ENCODE data around the gene KEAP1. TPM values are rescaled to one million over a fixed set of nuclear protein-coding genes. Genes with fewer than 3 reads are reported as not detected.
"Not testable (repeated sequence)": the region's sequence is repeated elsewhere in the genome, so short reads cannot be mapped to it uniquely, and the experiment has no call there.

The KEAP1 gene
- total RNA-seq, 5 donors from 2014 or later (not counting 1 experiment from before 2014, with no cell fraction given) = 18.4 to 64.2 (median 56.0) TPM

DNA sequence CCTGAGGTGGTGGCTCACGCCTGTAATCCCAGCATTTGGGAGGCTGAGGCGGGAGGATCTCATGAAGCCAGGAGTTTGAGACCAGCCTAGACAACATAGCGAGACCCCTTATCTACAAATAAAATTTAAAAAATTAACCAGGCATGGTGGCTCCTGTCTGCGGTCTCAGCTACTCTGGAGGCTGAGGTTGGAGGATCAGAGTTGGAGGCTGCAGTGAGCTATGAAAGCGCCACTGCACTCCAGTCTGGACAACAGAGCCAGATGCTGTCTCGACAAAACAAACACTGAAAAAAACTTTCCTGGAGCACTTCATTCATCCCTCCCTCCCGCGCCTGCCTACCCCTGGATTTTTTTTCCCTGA lies 39.9 kb upstream of the KEAP1 start:
- ATAC-seq (replicated peaks in 1 of 4) (no peak), DNase-seq (no peak)
- H3K27ac ChIP-seq (ENCODE audit: low read length) = peak overlapping the region; percentile 13
- ChIA-PET POLR2A (interaction anchor here in 1 of 2 donors (0.7 kb wide), 2 partner anchors 26 to 159 kb away, joined by 8 to 10 read pairs; no protein-coding TSS in a partner anchor), CTCF (interaction anchor here (0.5 to 1.4 kb wide), 6 partner anchors 8 to 210 kb away, joined by 3 to 5 read pairs (median 3); partner anchors contain the start of gene CDC37 (in 1 of the 2))
- H3K36me3 Mint-ChIP-seq = peaks cover 3% of the 10 kb centered on the region
- peak overlapping the region; percentile 79 for H3K27ac Mint-ChIP-seq
- peaks cover 4 to 32% of the 10 kb centered on the region in 2 experiments for H3K4me1 ChIP-seq (ENCODE audit: control insufficient read depth in 1 of 2, extremely low read depth in 1 of 2, insufficient read depth in 2 of 2, low read length in 2 of 2)
- H3K4me3 Mint-ChIP-seq = peak overlapping the region; percentile 71 to 78 (median 75)
- WGBS (ENCODE audit: insufficient coverage) = 60% methylated on average over 6 of the region's 8 CpGs
- H3K36me3 ChIP-seq (ENCODE audit: control insufficient read depth in 2 of 2, extremely low read depth in 1 of 2, insufficient read depth in 1 of 2, low read length in 1 of 2) = peaks cover 2 to 11% of the 10 kb centered on the region in 2 donors
- peaks cover 10 to 18% of the 10 kb centered on the region in 2 donors for H3K27me3 Mint-ChIP-seq
- H3K27me3 ChIP-seq (replicated peaks in 1 of 2; ENCODE audit: control insufficient read depth in 2 of 2, extremely low read depth in 1 of 2, insufficient read depth in 2 of 2, low read length in 1 of 2) = peaks cover 0 to 24% of the 10 kb centered on the region in 2 experiments
- no peaks in the 10 kb centered on the region for H3K9me3 ChIP-seq
- peaks cover 12 to 17% (median 16%) of the 10 kb centered on the region in 3 donors for H3K4me1 Mint-ChIP-seq
- no peaks in the 10 kb centered on the region for H3K9me3 Mint-ChIP-seq
- H3K4me3 ChIP-seq (ENCODE audit: control insufficient read depth in 1 of 2, extremely low read depth in 1 of 2, low read length in 1 of 2) = peak overlapping the region; percentile 35 to 91

DNA sequence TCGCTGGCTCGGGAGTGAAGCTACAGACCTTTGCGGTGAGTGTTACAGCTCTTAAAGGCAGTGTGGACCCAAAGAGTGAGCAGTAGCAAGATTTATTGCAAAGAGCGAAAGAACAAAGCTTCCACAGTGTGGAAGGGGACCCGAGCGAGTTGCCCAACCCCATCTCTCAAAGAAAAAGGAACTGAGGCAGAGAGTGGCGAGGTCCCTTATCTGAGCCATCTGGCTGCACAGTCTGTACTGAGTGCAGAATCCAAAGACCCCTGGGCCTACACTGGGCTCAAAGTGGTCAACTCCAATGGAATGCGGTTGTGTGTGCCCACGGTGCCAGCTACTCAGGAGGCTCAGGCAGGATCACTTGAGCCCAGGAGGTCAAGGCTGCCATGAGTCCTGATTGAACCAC lies 35.9 kb upstream of the KEAP1 start:
- DNase-seq; H3K4me1 ChIP-seq (ENCODE audit: control insufficient read depth in 1 of 2, extremely low read depth in 1 of 2, insufficient read depth in 2 of 2, low read length in 2 of 2); H3K36me3 Mint-ChIP-seq; H3K4me3 ChIP-seq (ENCODE audit: control insufficient read depth in 1 of 2, extremely low read depth in 1 of 2, low read length in 1 of 2); H3K9me3 ChIP-seq; ATAC-seq (replicated peaks in 1 of 4); H3K4me1 Mint-ChIP-seq; H3K9me3 Mint-ChIP-seq; H3K4me3 Mint-ChIP-seq; H3K36me3 ChIP-seq (ENCODE audit: control insufficient read depth in 2 of 2, extremely low read depth in 1 of 2, insufficient read depth in 1 of 2, low read length in 1 of 2); H3K27ac ChIP-seq (ENCODE audit: low read length); H3K27ac Mint-ChIP-seq; POLR2A ChIA-PET: not testable (repeated sequence)
- WGBS (ENCODE audit: insufficient coverage) = 28% methylated on average over 5 of the region's 9 CpGs
- H3K27me3 Mint-ChIP-seq = peaks cover 15 to 31% of the 10 kb centered on the region in 2 donors
- CTCF ChIA-PET = interaction anchor here in 1 of 2 donors (0.6 kb wide), 1 partner anchor 30 kb away, joined by 4 read pairs; no protein-coding TSS in a partner anchor
- peaks cover 0 to 39% of the 10 kb centered on the region in 2 experiments for H3K27me3 ChIP-seq (replicated peaks in 1 of 2; ENCODE audit: control insufficient read depth in 2 of 2, extremely low read depth in 1 of 2, insufficient read depth in 2 of 2, low read length in 1 of 2)

DNA sequence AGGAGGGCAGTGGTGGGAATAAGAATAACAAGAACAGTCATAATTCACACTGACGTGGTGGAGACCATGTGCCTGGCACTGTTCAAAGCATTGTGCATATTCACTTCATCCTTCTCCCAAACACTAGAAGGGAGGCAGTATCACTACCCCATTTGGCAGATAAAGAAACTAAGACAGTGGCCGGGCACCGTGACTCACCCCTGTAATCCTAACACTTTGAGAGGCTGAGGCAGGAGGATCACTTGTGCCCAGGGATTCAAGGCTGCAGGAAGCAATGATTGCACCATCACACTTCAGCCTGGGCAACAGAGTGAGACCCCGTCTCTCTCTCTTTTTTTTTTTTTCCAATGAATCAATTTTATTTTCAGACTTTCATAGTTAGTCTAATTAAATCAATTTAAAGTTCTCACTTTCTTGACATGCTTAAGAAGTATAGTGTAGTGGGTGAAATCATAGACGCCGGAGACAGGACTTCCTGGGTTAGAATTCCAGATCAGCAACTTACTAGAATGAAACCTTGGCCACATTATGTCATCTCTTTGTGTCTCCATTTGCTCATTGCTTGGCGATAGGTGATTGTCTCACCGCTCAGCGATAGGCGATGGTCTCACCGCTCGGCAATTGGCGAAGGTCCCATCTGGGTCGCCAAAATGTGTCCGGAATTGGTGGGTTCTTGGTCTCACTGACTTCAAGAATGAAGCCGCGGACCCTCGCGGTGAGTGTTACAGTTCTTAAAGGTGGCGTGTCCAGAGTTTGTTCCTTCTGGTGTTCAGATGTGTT lies 35.2 kb upstream of the KEAP1 start:
- ChIA-PET POLR2A (interaction anchor here (0.6 kb wide), 2 partner anchors 22 to 27 kb away, joined by 4 to 5 read pairs; partner anchors contain the start of gene KRI1 (in 1 of the 2)), CTCF (interaction anchor here in 1 of 2 donors (0.6 to 0.7 kb wide), 2 partner anchors 15 to 41 kb away, joined by 3 to 4 read pairs; no protein-coding TSS in a partner anchor)
- H3K27me3 Mint-ChIP-seq = peaks cover 15 to 32% of the 10 kb centered on the region in 2 donors
- Histone ChIP-seq H3K27me3 (replicated peaks in 1 of 2; ENCODE audit: control insufficient read depth in 2 of 2, extremely low read depth in 1 of 2, insufficient read depth in 2 of 2, low read length in 1 of 2) (peaks cover 0 to 39% of the 10 kb centered on the region in 2 experiments), H3K9me3 (no peaks in the 10 kb centered on the region), H3K27ac (ENCODE audit: low read length) (no peak overlapping the region), H3K36me3 (ENCODE audit: control insufficient read depth in 2 of 2, extremely low read depth in 1 of 2, insufficient read depth in 1 of 2, low read length in 1 of 2) (no peaks in the 10 kb centered on the region), H3K4me3 (ENCODE audit: control insufficient read depth in 1 of 2, extremely low read depth in 1 of 2, low read length in 1 of 2) (no peak overlapping the region), H3K4me1 (ENCODE audit: control insufficient read depth in 1 of 2, extremely low read depth in 1 of 2, insufficient read depth in 2 of 2, low read length in 2 of 2) (peaks cover 0 to 6% of the 10 kb centered on the region in 2 experiments)
- H3K27ac Mint-ChIP-seq = no peak overlapping the region
- 62% methylated on average over 11 of the region's 20 CpGs for WGBS (ENCODE audit: insufficient coverage)
- peaks cover 0 to 3% (median 3%) of the 10 kb centered on the region in 3 donors for H3K4me1 Mint-ChIP-seq
- H3K4me3 Mint-ChIP-seq = no peak overlapping the region
- DNase-seq = no peak
- H3K9me3 Mint-ChIP-seq = no peaks in the 10 kb centered on the region
- H3K36me3 Mint-ChIP-seq = no peaks in the 10 kb centered on the region
- ATAC-seq (replicated peaks in 1 of 4) = no peak

DNA sequence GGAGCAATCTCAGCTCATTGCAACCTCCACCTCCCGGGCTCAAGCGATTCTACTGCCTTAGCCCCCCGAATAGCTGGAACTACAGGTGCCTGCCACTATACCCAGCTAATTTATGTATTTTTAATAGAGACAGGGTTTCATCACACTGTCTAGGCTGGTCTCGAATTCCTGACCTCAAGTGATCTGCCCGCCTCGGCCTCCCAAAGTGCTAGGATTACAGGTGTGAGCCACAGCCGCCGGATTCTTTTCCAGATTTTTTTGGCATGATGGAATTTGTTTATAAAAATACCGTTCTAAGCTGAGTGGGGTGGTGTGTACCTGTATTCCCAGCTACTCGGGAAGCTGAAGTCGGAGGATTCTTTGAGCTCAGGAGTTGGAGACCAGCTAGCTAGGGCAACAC lies 34.5 kb upstream of the KEAP1 start:
- H3K4me1 ChIP-seq (ENCODE audit: control insufficient read depth in 1 of 2, extremely low read depth in 1 of 2, insufficient read depth in 2 of 2, low read length in 2 of 2) = no peaks in the 10 kb centered on the region
- H3K27me3 ChIP-seq (replicated peaks in 1 of 2; ENCODE audit: control insufficient read depth in 2 of 2, extremely low read depth in 1 of 2, insufficient read depth in 2 of 2, low read length in 1 of 2) = peaks cover 0 to 39% of the 10 kb centered on the region in 2 experiments
- no peaks in the 10 kb centered on the region for H3K36me3 ChIP-seq (ENCODE audit: control insufficient read depth in 2 of 2, extremely low read depth in 1 of 2, insufficient read depth in 1 of 2, low read length in 1 of 2)
- ChIA-PET POLR2A (interaction anchor here (0.6 kb wide), 2 partner anchors 21 to 28 kb away, joined by 4 to 5 read pairs; partner anchors contain the start of gene KRI1 (in 1 of the 2)), CTCF (interaction anchor here (0.6 to 0.7 kb wide), 4 partner anchors 10 to 1131 kb away, joined by 3 to 4 read pairs (median 3); no protein-coding TSS in a partner anchor)
- Mint-ChIP-seq H3K36me3 (no peaks in the 10 kb centered on the region), H3K4me3 (no peak overlapping the region), H3K9me3 (no peaks in the 10 kb centered on the region), H3K27me3 (peaks cover 15 to 32% of the 10 kb centered on the region in 2 donors), H3K4me1 (no peaks in the 10 kb centered on the region), H3K27ac (no peak overlapping the region)
- ATAC-seq (replicated peaks in 1 of 4) = no peak
- H3K27ac ChIP-seq (ENCODE audit: low read length) = no peak overlapping the region
- no peaks in the 10 kb centered on the region for H3K9me3 ChIP-seq
- H3K4me3 ChIP-seq (ENCODE audit: control insufficient read depth in 1 of 2, extremely low read depth in 1 of 2, low read length in 1 of 2) = no peak overlapping the region
- 86% methylated on average over 5 of the region's 11 CpGs for WGBS (ENCODE audit: insufficient coverage)
- no peak for DNase-seq

DNA sequence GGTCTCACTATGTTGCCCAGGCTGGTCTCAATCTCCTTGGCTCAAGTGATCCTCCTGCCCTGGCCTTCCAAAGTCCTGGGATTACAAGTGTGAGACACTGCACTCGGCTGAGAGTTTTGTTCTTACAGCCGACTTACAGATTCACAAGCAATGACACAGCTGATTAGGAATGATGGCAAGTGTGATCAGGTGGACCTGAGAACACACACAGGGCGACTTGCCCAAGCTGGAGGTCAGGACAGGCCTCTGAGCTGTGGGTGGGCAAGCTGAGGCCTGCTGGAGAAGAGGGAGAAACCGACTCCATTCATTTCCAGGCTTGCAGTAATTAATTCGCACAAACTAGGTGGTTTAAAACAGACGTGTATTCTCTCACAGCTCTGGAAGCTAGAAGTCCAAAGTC lies 32.5 kb upstream of the KEAP1 start:
- ChIA-PET CTCF (no interaction called here), POLR2A (interaction anchor here in 1 of 2 donors (0.6 kb wide), 1 partner anchor 25 kb away, joined by 3 read pairs; no protein-coding TSS in a partner anchor)
- H3K27ac Mint-ChIP-seq = no peak overlapping the region
- no peaks in the 10 kb centered on the region for H3K36me3 Mint-ChIP-seq
- ATAC-seq (replicated peaks in 1 of 4) = no peak
- H3K36me3 ChIP-seq (ENCODE audit: control insufficient read depth in 2 of 2, extremely low read depth in 1 of 2, insufficient read depth in 1 of 2, low read length in 1 of 2) = no peaks in the 10 kb centered on the region
- H3K4me1 Mint-ChIP-seq = no peaks in the 10 kb centered on the region
- no peaks in the 10 kb centered on the region for H3K4me1 ChIP-seq (ENCODE audit: control insufficient read depth in 1 of 2, extremely low read depth in 1 of 2, insufficient read depth in 2 of 2, low read length in 2 of 2)
- H3K4me3 ChIP-seq (ENCODE audit: control insufficient read depth in 1 of 2, extremely low read depth in 1 of 2, low read length in 1 of 2) = no peak overlapping the region
- no peak for DNase-seq
- H3K27me3 ChIP-seq (replicated peaks in 1 of 2; ENCODE audit: control insufficient read depth in 2 of 2, extremely low read depth in 1 of 2, insufficient read depth in 2 of 2, low read length in 1 of 2) = peaks cover 0 to 34% of the 10 kb centered on the region in 2 experiments
- H3K4me3 Mint-ChIP-seq = no peak overlapping the region
- H3K27me3 Mint-ChIP-seq = peaks cover 15 to 32% of the 10 kb centered on the region in 2 donors
- no peak overlapping the region for H3K27ac ChIP-seq (ENCODE audit: low read length)
- H3K9me3 ChIP-seq = no peaks in the 10 kb centered on the region
- WGBS (ENCODE audit: insufficient coverage) = 80% methylated on average over 4 of the region's 6 CpGs
- H3K9me3 Mint-ChIP-seq = no peaks in the 10 kb centered on the region

DNA sequence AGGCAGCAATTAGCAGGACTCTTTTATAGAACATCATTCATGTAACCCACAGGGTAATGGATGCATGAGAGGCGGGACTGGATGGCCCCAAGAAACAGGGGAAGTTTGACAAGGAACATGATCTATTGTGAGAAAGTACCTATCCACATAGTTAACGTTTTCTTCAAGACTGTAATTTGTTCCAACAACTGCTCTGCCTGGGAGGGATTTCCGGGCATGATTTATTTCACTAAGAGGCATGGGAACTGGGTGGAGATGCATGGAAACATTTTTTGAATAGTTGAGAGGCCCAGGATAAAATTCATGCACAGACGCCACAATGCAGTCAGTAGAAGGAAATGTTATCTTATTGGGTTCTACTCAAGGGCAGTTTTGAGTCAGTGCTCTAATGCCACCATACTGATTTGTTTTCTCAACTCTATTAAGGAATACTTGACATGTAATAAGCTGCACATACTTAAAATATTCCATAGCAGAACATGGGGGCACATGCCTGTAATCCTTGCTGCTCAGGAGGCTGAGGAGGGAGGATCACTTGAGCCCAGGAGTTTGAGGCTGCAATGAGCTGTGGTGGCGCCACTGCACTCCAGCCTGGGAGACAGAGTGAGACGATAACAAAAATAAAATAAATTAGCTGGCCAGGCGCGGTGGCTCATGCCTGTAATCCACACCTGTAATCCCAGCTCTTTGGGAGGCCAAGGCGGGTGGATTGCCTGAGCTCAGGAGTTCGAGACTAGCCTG lies 30.7 kb upstream of the KEAP1 start:
- POLR2A ChIA-PET = no interaction called here
- no peaks in the 10 kb centered on the region for H3K36me3 ChIP-seq (ENCODE audit: control insufficient read depth in 2 of 2, extremely low read depth in 1 of 2, insufficient read depth in 1 of 2, low read length in 1 of 2)
- Mint-ChIP-seq H3K36me3 (no peaks in the 10 kb centered on the region), H3K4me3 (no peak overlapping the region), H3K9me3 (no peaks in the 10 kb centered on the region), H3K27ac (no peak overlapping the region), H3K4me1 (no peaks in the 10 kb centered on the region), H3K27me3 (peaks cover 7 to 21% of the 10 kb centered on the region in 2 donors)
- CTCF ChIA-PET = interaction anchor here (0.6 kb wide), 3 partner anchors 41 to 752 kb away, joined by 3 to 7 read pairs (median 3); no protein-coding TSS in a partner anchor
- DNase-seq (no peak), ATAC-seq (replicated peaks in 1 of 4) (no peak)
- no peak overlapping the region for H3K27ac ChIP-seq (ENCODE audit: low read length)
- H3K9me3 ChIP-seq = no peaks in the 10 kb centered on the region
- no peaks in the 10 kb centered on the region for H3K4me1 ChIP-seq (ENCODE audit: control insufficient read depth in 1 of 2, extremely low read depth in 1 of 2, insufficient read depth in 2 of 2, low read length in 2 of 2)
- 100% methylated on average over 5 of the region's 10 CpGs for WGBS (ENCODE audit: insufficient coverage)
- no peak overlapping the region for H3K4me3 ChIP-seq (ENCODE audit: control insufficient read depth in 1 of 2, extremely low read depth in 1 of 2, low read length in 1 of 2)
- peaks cover 0 to 24% of the 10 kb centered on the region in 2 experiments for H3K27me3 ChIP-seq (replicated peaks in 1 of 2; ENCODE audit: control insufficient read depth in 2 of 2, extremely low read depth in 1 of 2, insufficient read depth in 2 of 2, low read length in 1 of 2)
